OCI-LY7 (cell line): Measurements from ENCODE around the gene ZFYVE9. TPM values are rescaled to one million over a fixed set of nuclear protein-coding genes. Genes with fewer than 3 reads are reported as not detected.
"Not testable (repeated sequence)": the region's sequence is repeated elsewhere in the genome, so short reads cannot be mapped to it uniquely, and the experiment has no call there.

Source experiments
- BruUV-seq: library from RNA; stranded (reverse); fragments of 400-500 nt; replicated peaks from 2 replicates; lab custom pipeline; 2021; lab: Mats Ljungman, UMichigan
- CTCF ChIA-PET: fragments of 300-600 bp; sonication (Branson Sonifier 250); formaldehyde crosslinking; loops from one replicate; lab custom pipeline; 2022; ENCODE audit warnings: antibody characterized with exemption; ENCODE audit not compliant: unreplicated experiment; lab: Charles Lee
- POLR2A ChIA-PET: fragments of 300-600 bp; sonication (Branson Sonifier 250); formaldehyde crosslinking; loops from one replicate; lab custom pipeline; 2022; ENCODE audit warnings: antibody characterized with exemption; lab: Charles Lee
- DNase-seq: peaks from one replicate; pipeline ENCODE4 v3.0.0-alpha.2; 2015; ENCODE audit warnings: low spot score
- H2AFZ ChIP-seq: fragments of 200-600 bp; sonication (generic), shearing (Covaris generic); 2 replicates; pipeline ENCODE4 v1.6.1; 2014; ENCODE audit warnings: mild to moderate bottlenecking, antibody characterized with exemption, low read length, moderate library complexity
- H3K27ac ChIP-seq: fragments of 200-600 bp; sonication (generic); 2 replicates; pipeline ENCODE4 v1.5.1; 2014; ENCODE audit warnings: mixed run types, low read depth, mild to moderate bottlenecking, moderate library complexity, low read length, inconsistent platforms; ENCODE audit not compliant: poor library complexity, severe bottlenecking
- H3K36me3 ChIP-seq: fragments of 200-600 bp; sonication (generic); 2 replicates; pipeline ENCODE4 v1.6.1; 2014; ENCODE audit warnings: mild to moderate bottlenecking, antibody characterized with exemption, low read length, moderate library complexity, mixed read lengths; ENCODE audit not compliant: insufficient read depth
- H3K4me1 ChIP-seq: fragments of 200-600 bp; sonication (generic); 2 replicates; pipeline ENCODE4 v1.5.1; 2014; ENCODE audit warnings: mild to moderate bottlenecking, low read length; ENCODE audit not compliant: insufficient read depth, poor library complexity, severe bottlenecking
- H3K4me2 ChIP-seq: fragments of 200-600 bp; sonication (generic); 2 replicates; pipeline ENCODE4 v1.6.1; 2014; ENCODE audit warnings: mild to moderate bottlenecking, low read length
- H3K4me3 ChIP-seq: fragments of 200-600 bp; sonication (generic); 2 replicates; pipeline ENCODE4 v1.5.1; 2014; ENCODE audit warnings: mild to moderate bottlenecking, low read depth, low read length; ENCODE audit not compliant: poor library complexity, severe bottlenecking
- H3K79me2 ChIP-seq: fragments of 200-600 bp; sonication (generic); 2 replicates; pipeline ENCODE4 v1.6.1; 2016; ENCODE audit warnings: low read depth, mild to moderate bottlenecking, low read length, moderate library complexity, mixed read lengths; ENCODE audit not compliant: insufficient read depth
- H3K9me2 ChIP-seq: fragments of 200-600 bp; sonication (generic); 2 replicates; pipeline ENCODE4 v1.6.1; 2016; ENCODE audit warnings: mild to moderate bottlenecking, low read length, mixed read lengths; ENCODE audit not compliant: insufficient read depth
- H3K9me3 ChIP-seq: fragments of 200-600 bp; sonication (generic); 2 replicates; pipeline ENCODE4 v1.6.1; 2014; ENCODE audit warnings: mild to moderate bottlenecking, mixed run types, low read length, mixed read lengths
- H4K20me1 ChIP-seq: fragments of 200-600 bp; sonication (generic); 2 replicates; pipeline ENCODE4 v1.6.1; 2014; ENCODE audit warnings: mild to moderate bottlenecking, antibody characterized with exemption, low read length, moderate library complexity, mixed read lengths; ENCODE audit not compliant: insufficient read depth
- CTCF ChIP-seq: fragments of 200-600 bp; sonication (generic); conservative IDR thresholded peaks from 2 replicates; pipeline ENCODE4 v1.5.1; 2014; ENCODE audit warnings: mild to moderate bottlenecking, antibody characterized with exemption, low read length, moderate library complexity, mixed read lengths
- EZH2phosphoT487 ChIP-seq: fragments of 200-600 bp; sonication (generic); IDR thresholded peaks from 2 replicates; pipeline ENCODE4 v1.6.1; 2018; ENCODE audit warnings: low read depth, borderline replicate concordance, mild to moderate bottlenecking, mixed run types, antibody characterized with exemption, low read length, moderate library complexity, mixed read lengths
- intact Hi-C: fragments of 100-400 bp; cut with micrococcal nuclease; formaldehyde crosslinking; loops from one replicate; pipeline ENCODE4 v1.10.0; 2022; ENCODE audit not compliant: unreplicated experiment
- total RNA-seq, 2 experiments: library from RNA; depleted of rRNA in 1 of 2; stranded (reverse); fragments of >200 nt in 1 of 2; shearing (Covaris generic) in 1 of 2; gene quantifications; 2 replicates each; pipeline ENCODE4 v1.2.3, GENCODE V29; 2014 to 2022

The ZFYVE9 gene
- total RNA-seq, 2 experiments from 2014 or later: 3.7 to 5.6 TPM

- POLR2A ChIA-PET: interaction anchor here (3.9 kb wide), 1 partner anchor 37 kb away, joined by 15 read pairs; the partner anchor contains the start of genes ORC1 and PRPF38A
- no TSS peak for BruUV-seq
- TF ChIP-seq CTCF (no peak), EZH2phosphoT487 (no peak)
- Histone ChIP-seq H3K27ac (no peak overlapping the region), H2AFZ (no peak overlapping the region), H3K9me3 (no peaks in the 10 kb centered on the region), H3K79me2 (peaks cover 11% of the 10 kb centered on the region), H4K20me1 (no peaks in the 10 kb centered on the region), H3K36me3 (peaks cover 36% of the 10 kb centered on the region), H3K4me1 (peaks cover 15% of the 10 kb centered on the region), H3K9me2 (no peaks in the 10 kb centered on the region), H3K4me2 (no peak overlapping the region), H3K4me3 (no peak overlapping the region)
- DNase-seq: no peak
- CTCF ChIA-PET: no interaction called here
- intact Hi-C loops: no loop called here
These were observed 225.4 kb downstream of the ZFYVE9 start for GRCh38 chr1:52367272-52367671.

DNA sequence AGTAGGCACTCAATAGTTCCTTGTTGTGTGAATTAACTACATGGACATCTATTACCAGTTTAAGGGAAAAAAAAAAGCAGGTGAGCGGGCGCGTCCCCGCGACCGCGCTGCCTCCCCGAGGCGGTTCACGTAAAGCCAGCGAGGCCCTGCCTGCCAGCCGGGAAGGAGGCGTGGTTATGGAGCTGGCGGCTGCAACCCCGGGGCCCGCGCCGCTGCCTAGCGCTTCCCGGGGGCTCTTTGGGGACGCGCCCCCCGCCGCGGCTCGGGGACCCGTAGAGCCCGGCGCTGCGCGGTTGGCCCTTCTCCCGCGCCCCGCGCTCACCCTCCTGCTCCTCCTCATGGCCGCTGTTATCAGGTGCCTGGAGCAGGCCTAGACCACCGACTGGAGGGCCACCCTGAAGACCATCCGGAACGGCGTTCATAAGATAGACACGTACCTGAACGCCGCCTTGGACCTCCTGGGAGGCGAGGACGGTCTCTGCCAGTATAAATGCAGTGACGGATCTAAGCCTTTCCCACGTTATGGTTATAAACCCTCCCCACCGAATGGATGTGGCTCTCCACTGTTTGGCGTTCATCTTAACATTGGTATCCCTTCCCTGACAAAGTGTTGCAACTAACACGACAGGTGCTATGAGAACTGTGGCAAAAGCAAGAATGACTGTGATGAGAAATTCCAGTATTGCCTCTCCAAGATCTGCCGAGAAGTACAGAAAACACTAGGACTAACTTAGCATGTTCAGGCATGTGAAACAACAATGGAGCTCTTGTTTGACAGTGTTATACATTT, 226.7 kb downstream of the ZFYVE9 start:
- Histone ChIP-seq H3K4me2 (peak overlapping the region; percentile 19; the same call in 1 of the 2 replicates), H3K4me3 (no peak overlapping the region), H3K79me2 (peaks cover 11% of the 10 kb centered on the region), H2AFZ (no peak overlapping the region), H3K36me3 (peaks cover 38% of the 10 kb centered on the region), H4K20me1 (no peaks in the 10 kb centered on the region), H3K27ac (no peak overlapping the region), H3K9me2 (no peaks in the 10 kb centered on the region), H3K9me3 (no peaks in the 10 kb centered on the region), H3K4me1 (peaks cover 15% of the 10 kb centered on the region)
- POLR2A ChIA-PET: interaction anchor here (0.7 to 3.9 kb wide), 2 partner anchors 36 to 311 kb away, joined by 3 to 15 read pairs; partner anchors contain the start of genes ORC1 and PRPF38A
- CTCF ChIA-PET: no interaction called here
- intact Hi-C loops: no loop called here
- TF ChIP-seq CTCF (no peak), EZH2phosphoT487 (no peak)
- DNase-seq: no peak
- no TSS peak for BruUV-seq

DNA sequence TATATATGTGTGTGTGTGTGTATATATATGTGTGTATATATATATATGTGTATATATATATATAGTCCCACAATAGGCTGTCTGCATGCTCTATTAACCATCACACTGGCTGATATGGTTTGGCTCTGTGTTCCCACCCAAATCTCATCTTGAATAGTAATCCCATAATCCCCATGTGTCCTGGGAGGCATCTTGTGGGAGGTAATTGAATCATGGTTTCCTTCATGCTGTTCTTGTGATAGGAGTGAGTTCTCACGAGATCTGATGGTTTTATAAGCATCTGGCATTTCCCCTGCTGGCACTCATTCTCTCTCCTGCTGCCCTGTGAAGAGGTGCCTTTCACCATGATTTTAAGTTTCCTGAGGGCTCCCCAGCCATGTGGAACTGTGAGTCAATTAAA, 228.0 kb downstream of the ZFYVE9 start:
- H3K79me2 ChIP-seq, H2AFZ ChIP-seq, H3K9me3 ChIP-seq, POLR2A ChIA-PET, BruUV-seq, H3K27ac ChIP-seq, DNase-seq, H3K4me2 ChIP-seq, H4K20me1 ChIP-seq, H3K4me1 ChIP-seq, intact Hi-C loops, H3K9me2 ChIP-seq, H3K4me3 ChIP-seq, CTCF ChIA-PET: not testable (repeated sequence)
- H3K36me3 ChIP-seq: peaks cover 43% of the 10 kb centered on the region
